MG63 (cell line): ENCODE results near the gene PHYH. TPM values are rescaled to one million over a fixed set of nuclear protein-coding genes. Genes with fewer than 3 reads are reported as not detected.
"Not testable (repeated sequence)": the region's sequence is repeated elsewhere in the genome, so short reads cannot be mapped to it uniquely, and the experiment has no call there.

ENCODE experiments used
- DNase-seq: peaks from one replicate; pipeline ENCODE4 v3.0.0-alpha.2; 2020
- H3K27me3 ChIP-seq: fragments of 250-450 bp; sonication (Bioruptor Pico); 2 replicates; pipeline ENCODE4 v1.5.1; 2020; ENCODE audit warnings: mild to moderate bottlenecking, moderate library complexity
- H3K36me3 ChIP-seq: fragments of 250-450 bp; sonication (Bioruptor Pico); 2 replicates; pipeline ENCODE4 v1.5.1; 2020; ENCODE audit warnings: mild to moderate bottlenecking, moderate library complexity
- H3K4me3 ChIP-seq: fragments of 250-450 bp; sonication (Bioruptor Pico); 2 replicates; pipeline ENCODE4 v1.5.1; 2020; ENCODE audit warnings: mild to moderate bottlenecking, moderate library complexity
- H3K9me3 ChIP-seq: fragments of 250-450 bp; sonication (Bioruptor Pico); 2 replicates; pipeline ENCODE4 v1.5.1; 2020; ENCODE audit warnings: mild to moderate bottlenecking, moderate library complexity
- total RNA-seq: library from RNA; depleted of rRNA; stranded (reverse); fragments of >200 nt; shearing (Covaris generic); gene quantifications from 2 replicates; pipeline ENCODE4 v1.2.3, GENCODE V29; 2014; ENCODE audit warnings: low replicate concordance; rRNA removed

The PHYH gene
- 7.2 and 12.7 TPM in 2 replicates for total RNA-seq

- DNase-seq, result peak; percentile 88
- Histone ChIP-seq H3K36me3 (no peaks in the 10 kb centered on the region), H3K27me3 (no peaks in the 10 kb centered on the region), H3K4me3 (peak within 1 kb of the TSS; percentile 58), H3K9me3 (no peaks in the 10 kb centered on the region)
These were observed at the start of gene PHYH for GRCh38 chr10:13299437-13300287. Gene PHYH (minus strand): TSS chr10:13300064. CDS start chr10:13300042, 22 bp downstream.

GRCh38 chr10:13348216-13349017 is 48.6 kb upstream of the PHYH start, which contains the start of gene SEPHS1:
Gene SEPHS1 (minus strand): TSS chr10:13348293. CDS start chr10:13344950, 3,343 bp downstream.
- Histone ChIP-seq H3K4me3 (peak within 1 kb of the TSS; percentile 74), H3K36me3 (peaks cover 25% of the 10 kb centered on the region), H3K9me3 (no peaks in the 10 kb centered on the region), H3K27me3 (no peaks in the 10 kb centered on the region)
- DNase-seq, result peak; percentile 89

- no peaks in the 10 kb centered on the region for H3K9me3 ChIP-seq
- H3K27me3 ChIP-seq, result no peaks in the 10 kb centered on the region
- H3K4me3 ChIP-seq, result peak overlapping the region; percentile 74
- peak; percentile 81 for DNase-seq
- peaks cover 32% of the 10 kb centered on the region for H3K36me3 ChIP-seq
These were observed 47.8 kb upstream of the PHYH start for GRCh38 chr10:13347500-13348156.

GRCh38 chr10:13347043-13347499 is 47.2 kb upstream of the PHYH start:
- DNase-seq, result no peak
- no peaks in the 10 kb centered on the region for H3K27me3 ChIP-seq
- peaks cover 33% of the 10 kb centered on the region for H3K36me3 ChIP-seq
- peak overlapping the region; percentile 66 for H3K4me3 ChIP-seq
- no peaks in the 10 kb centered on the region for H3K9me3 ChIP-seq

GRCh38 chr10:13346283-13347042 is 46.6 kb upstream of the PHYH start:
- peak; percentile 37 for DNase-seq
- no peaks in the 10 kb centered on the region for H3K27me3 ChIP-seq
- peaks cover 33% of the 10 kb centered on the region for H3K36me3 ChIP-seq
- no peaks in the 10 kb centered on the region for H3K9me3 ChIP-seq
- H3K4me3 ChIP-seq, result peak overlapping the region; percentile 66

- H3K36me3 ChIP-seq, result peaks cover 66% of the 10 kb centered on the region
- no peaks in the 10 kb centered on the region for H3K9me3 ChIP-seq
- no peaks in the 10 kb centered on the region for H3K27me3 ChIP-seq
- no peak overlapping the region for H3K4me3 ChIP-seq
- DNase-seq, result no peak
These were observed 40.9 kb upstream of the PHYH start for GRCh38 chr10:13340626-13341376.

- no peak for DNase-seq
- peaks cover 67% of the 10 kb centered on the region for H3K36me3 ChIP-seq
These were observed 40.2 kb upstream of the PHYH start for GRCh38 chr10:13340068-13340467.

GRCh38 chr10:13338390-13339110 is 38.7 kb upstream of the PHYH start:
- no peak overlapping the region for H3K4me3 ChIP-seq
- H3K27me3 ChIP-seq, result no peaks in the 10 kb centered on the region
- peak; percentile 29 for DNase-seq

More at GRCh38 chr10:13340068-13340467, 40.2 kb upstream of the PHYH start:
- H3K4me3 ChIP-seq, result no peak overlapping the region
- no peaks in the 10 kb centered on the region for H3K9me3 ChIP-seq
- H3K27me3 ChIP-seq, result no peaks in the 10 kb centered on the region

GRCh38 chr10:13337827-13338196 is 37.9 kb upstream of the PHYH start:
- no peak for DNase-seq
- peaks cover 57% of the 10 kb centered on the region for H3K36me3 ChIP-seq
- no peaks in the 10 kb centered on the region for H3K27me3 ChIP-seq
- H3K4me3 ChIP-seq, result no peak overlapping the region
- H3K9me3 ChIP-seq, result no peaks in the 10 kb centered on the region

More at GRCh38 chr10:13338390-13339110, 38.7 kb upstream of the PHYH start:
- peaks cover 61% of the 10 kb centered on the region for H3K36me3 ChIP-seq
- H3K9me3 ChIP-seq, result no peaks in the 10 kb centered on the region

GRCh38 chr10:13337128-13337826 is 37.4 kb upstream of the PHYH start:
- Histone ChIP-seq H3K27me3 (no peaks in the 10 kb centered on the region), H3K9me3 (no peaks in the 10 kb centered on the region), H3K4me3 (no peak overlapping the region), H3K36me3 (peaks cover 56% of the 10 kb centered on the region)
- DNase-seq, result no peak

GRCh38 chr10:13335881-13336280 is 36.0 kb upstream of the PHYH start:
- DNase-seq, result no peak
- no peaks in the 10 kb centered on the region for H3K9me3 ChIP-seq
- no peaks in the 10 kb centered on the region for H3K27me3 ChIP-seq
- H3K4me3 ChIP-seq, result no peak overlapping the region
- peaks cover 70% of the 10 kb centered on the region for H3K36me3 ChIP-seq

- no peak for DNase-seq
- Histone ChIP-seq H3K9me3 (no peaks in the 10 kb centered on the region), H3K27me3 (no peaks in the 10 kb centered on the region), H3K36me3 (peaks cover 73% of the 10 kb centered on the region), H3K4me3 (no peak overlapping the region)
These were observed 34.7 kb upstream of the PHYH start for GRCh38 chr10:13334556-13334955.

- H3K4me3 ChIP-seq, result no peak overlapping the region
- H3K27me3 ChIP-seq, result no peaks in the 10 kb centered on the region
- no peaks in the 10 kb centered on the region for H3K9me3 ChIP-seq
- peaks cover 79% of the 10 kb centered on the region for H3K36me3 ChIP-seq
- DNase-seq, result no peak
These were observed 31.8 kb upstream of the PHYH start for GRCh38 chr10:13331646-13332045.

- not testable (repeated sequence) for H3K9me3 ChIP-seq, H3K4me3 ChIP-seq, H3K27me3 ChIP-seq, DNase-seq
- peaks cover 78% of the 10 kb centered on the region for H3K36me3 ChIP-seq
These were observed 31.1 kb upstream of the PHYH start for GRCh38 chr10:13330980-13331379.
